ENCODE results near the gene IFNL1.
"Not testable (repeated sequence)": the region's sequence is repeated elsewhere in the genome, so short reads cannot be mapped to it uniquely, and the experiment has no call there.

The IFNL1 gene

GRCh38 chr19:39296055-39296645, at the start of gene IFNL1:
Gene IFNL1 (plus strand): TSS chr19:39296407. CDS start chr19:39296422, 15 bp downstream.
- DNase-seq (ENCODE audit: low spot score) = no peak

DNA sequence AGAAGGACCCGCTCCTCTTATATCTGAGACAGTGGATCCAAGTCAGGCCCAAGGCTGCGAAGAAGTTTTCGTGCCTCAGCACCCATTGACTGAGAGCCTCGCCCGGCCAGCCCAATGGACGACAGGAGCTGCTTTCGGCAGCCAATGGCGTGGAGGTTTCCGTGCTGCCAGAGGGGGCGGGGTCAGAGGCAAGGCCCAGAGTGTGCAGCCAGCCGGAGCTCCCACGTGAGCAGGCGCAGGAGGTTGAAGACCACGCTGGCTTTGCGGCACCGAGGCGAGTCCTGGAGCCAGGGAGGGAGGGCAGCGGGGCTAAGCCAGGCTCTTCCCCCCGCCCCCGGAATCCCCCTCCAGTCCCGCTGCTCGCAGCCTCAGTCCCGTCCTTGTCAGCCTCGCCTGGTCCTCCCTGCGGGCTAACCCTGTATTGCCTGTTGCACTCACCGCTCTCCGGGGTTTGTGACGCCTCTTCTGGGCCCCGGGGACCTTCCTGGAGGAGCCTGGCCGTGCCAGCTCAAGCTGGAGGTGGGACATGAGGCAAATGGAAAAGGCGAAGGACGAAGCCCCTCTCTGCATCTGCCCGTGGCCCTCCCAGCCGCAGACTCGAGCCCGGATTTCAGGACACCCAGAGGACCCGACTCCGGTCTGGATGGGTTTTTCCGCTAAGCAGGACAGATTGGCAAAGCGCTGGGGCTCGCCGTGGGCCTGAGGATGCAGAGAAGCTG, 49.1 kb upstream of the IFNL1 start:
- no peak for DNase-seq (ENCODE audit: low spot score)

GRCh38 chr19:39247701-39248664, 48.2 kb upstream of the IFNL1 start:
- no peak for DNase-seq (ENCODE audit: low spot score)

DNA sequence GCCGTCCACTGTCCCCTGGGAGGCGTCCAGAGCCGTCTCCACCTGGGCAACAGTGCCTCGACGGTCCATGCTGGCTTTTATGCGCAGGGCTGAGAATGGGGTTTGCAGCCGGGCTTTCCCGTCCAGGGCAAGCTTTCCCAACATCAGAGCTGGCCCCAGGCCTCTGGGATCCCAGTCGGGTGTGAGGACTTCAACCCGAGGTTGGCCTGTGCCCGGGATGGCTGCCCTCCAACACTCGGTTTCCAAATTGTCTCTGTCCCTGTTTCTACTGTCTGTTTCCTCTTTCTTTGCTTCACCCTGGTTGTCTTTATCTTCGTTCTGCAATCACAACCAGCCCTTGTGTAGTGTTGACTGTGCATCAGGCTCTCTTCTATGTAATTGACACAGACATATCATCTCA, 47.4 kb upstream of the IFNL1 start, which contains the start of gene IFNL4:
IFNL4 (minus strand) TSS at position 51 of the 400 bp plus-strand sequence.
- no peak for DNase-seq (ENCODE audit: low spot score)

DNA sequence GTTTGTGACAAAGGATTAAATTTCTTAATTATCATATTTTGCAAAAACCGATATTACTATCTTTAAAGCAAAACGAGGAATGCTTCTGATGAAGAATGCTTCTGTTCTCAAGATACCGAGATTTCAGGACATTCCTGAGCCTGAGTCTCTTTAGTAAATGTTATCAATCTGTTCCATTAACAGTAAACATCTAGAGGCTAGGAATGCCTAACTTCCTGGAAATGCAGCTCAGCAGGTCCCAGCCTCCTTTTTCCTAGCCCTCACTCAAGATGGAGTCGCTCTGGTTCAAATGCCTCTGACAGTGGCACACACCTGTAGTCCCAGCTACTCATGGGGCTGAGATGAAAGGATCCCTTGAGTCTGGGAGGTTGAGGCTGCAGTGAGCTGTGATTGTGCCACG, 45.1 kb upstream of the IFNL1 start:
- DNase-seq (ENCODE audit: low spot score) = no peak

DNA sequence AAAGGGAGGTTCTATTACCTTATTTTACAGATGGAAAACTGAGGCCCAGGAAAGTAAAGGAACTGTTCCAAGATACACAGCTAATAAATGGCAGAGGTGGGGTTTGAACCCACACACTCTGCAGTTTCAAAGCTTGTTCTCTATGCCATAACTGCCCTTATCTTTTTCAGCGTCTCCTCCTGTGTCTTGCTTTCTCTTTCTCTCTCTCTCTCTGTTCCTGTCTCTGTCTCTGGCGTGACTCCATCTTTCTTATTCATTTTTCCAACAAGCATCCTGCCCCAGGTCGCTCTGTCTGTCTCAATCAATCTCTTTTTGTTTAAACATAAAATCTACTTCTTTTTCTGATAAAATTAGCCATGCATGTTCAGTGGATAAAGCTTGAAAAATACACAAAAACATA, 44.4 kb upstream of the IFNL1 start:
- no peak for DNase-seq (ENCODE audit: low spot score)

DNA sequence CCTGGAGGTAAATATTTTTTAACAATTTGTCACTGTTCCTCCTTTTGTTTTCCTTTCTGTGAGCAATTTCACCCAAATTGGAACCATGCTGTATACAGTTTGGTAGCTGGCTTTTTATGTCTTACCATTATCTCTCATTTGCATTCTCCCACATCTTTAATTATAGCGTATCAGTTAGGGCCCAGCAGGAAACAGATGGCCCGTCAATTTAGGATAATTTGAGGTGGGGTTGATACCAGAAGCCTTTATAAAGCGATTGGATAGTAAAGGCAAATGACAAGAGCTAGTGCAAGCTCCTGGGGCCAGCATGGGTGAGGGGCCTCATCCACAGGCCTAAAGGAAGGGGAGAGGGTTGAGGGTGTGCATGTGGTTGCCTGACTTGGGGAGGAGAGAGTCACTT, 43.7 kb upstream of the IFNL1 start:
- DNase-seq (ENCODE audit: low spot score) = no peak

DNA sequence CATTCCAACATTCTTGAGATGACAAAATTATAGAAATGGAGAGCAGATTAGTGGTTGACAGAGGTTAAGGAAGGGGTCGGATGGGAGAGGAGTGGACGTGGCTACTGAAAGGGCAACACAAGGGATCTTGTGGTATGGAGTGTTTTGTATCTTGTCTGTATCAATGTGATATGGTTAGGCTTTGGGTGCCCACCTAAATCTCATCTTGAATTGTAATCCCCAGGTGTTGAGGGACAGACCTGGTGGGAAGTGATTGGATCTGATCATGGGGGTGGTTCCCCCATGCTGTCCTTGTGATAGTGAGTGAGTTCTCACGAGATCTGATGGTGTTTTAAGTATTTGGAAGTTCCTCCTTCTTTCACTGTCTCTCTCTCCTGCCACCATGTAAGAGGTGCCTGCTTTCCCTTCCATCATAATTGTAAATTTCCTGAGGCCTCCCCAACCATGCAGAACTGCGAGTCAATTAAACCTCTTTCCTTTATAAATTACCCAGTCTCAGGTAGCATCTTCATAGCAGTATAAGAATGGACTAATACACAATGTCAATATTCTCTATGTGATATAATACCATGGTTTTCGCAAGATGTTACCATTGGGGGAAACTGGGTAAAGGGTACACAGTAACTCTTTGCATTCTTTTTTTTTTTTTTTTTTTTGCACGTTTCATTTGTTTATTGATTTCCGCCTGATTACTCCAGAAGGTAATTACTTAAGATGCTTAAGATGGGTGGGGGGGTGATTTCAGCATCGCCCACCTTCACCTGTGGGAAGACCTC, 42.6 kb upstream of the IFNL1 start:
- DNase-seq (ENCODE audit: low spot score) = no peak

GRCh38 chr19:39254531-39255345, 41.5 kb upstream of the IFNL1 start:
- no peak for DNase-seq (ENCODE audit: low spot score)

GRCh38 chr19:39257227-39257626, 39.0 kb upstream of the IFNL1 start:
- DNase-seq (ENCODE audit: low spot score) = no peak

DNA sequence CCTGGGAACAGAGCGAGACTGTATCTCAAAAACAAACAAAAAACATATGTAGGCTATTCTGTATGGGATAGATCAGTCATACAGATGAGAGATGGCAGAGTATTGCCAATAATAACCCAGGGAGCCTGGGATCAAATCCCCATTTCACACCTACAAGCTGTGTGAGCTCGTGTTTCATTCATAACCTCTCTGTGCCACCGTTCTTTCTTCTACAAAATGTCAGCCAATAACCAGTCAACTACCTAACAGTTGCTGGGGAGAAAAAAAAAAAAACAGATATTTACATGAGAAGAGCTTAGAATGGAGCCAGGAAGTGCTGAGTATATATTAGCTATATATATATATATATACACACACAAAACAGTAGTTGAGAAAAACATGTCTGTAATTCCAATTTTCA, 34.5 kb upstream of the IFNL1 start:
- DNase-seq (ENCODE audit: low spot score) = no peak

GRCh38 chr19:39262496-39262895, 33.7 kb upstream of the IFNL1 start:
- DNase-seq (ENCODE audit: low spot score) = no peak

DNA sequence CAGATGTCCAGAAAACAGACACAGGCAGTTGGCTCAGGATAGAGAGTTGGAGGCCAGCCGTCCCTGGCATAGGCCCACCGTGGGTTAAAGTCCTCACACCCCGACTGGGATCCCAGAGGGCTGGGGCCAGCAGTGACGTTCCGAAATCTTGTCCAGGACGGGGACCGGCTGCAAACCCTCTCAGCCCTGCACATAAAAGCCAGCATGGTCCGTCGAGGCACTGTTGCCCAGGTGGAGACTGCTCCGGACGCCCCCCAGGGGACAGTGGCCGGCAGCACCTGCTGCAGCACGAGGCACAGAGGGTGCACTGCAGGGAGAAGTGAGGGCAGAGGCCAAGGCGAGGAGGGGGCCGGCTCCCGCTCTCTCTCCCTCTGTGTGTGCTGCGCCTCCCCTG, 32.3 kb upstream of the IFNL1 start:
- DNase-seq (ENCODE audit: low spot score) = no peak

DNA sequence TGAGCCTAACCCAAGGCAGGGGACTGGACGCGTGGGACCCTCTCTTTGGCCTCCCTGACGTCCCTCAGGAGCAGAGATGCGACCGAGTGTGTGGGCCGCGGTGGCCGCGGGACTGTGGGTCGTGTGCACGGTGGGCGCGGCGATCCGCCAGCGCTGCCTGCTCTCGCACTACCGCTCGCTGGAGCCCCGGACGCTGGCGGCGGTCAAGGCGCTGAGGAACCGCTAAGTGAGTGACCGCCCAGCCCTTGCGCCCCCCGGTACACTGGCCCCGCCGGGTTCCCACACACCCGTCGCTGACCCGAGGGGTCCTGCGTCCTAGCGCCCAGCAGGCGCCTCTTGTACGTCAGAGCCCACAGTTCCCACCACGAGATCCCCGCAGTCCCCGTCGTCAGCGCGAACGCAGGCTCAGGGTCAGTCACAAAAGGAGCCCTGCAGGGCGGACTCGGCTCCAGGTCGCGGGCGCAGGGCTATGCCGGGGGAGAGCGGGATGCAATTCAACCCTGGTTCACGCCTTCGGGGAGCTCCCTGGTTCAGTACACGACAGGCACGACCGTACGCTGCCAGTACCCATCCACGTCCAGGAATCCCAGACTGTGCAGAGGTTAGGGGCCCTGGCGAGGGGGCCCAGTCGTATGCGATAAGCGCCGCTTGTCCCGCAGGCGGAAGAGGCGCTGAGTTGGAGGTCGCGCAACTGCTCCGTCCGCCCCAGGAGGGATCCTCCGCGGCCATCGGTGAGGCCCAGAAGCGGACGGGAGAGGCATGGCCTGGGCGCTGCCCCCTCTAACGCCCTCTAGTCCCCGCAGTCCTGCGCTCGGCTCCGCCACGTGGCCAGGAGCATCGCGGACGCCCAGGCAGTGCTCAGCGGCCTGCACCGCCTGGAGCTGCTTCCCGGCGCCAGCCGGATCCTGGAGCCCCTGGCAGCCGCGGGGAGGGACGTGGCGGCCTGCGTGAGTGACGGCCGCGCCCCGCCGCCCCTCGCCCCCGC, 31.6 kb upstream of the IFNL1 start:
- no peak for DNase-seq (ENCODE audit: low spot score)

DNA sequence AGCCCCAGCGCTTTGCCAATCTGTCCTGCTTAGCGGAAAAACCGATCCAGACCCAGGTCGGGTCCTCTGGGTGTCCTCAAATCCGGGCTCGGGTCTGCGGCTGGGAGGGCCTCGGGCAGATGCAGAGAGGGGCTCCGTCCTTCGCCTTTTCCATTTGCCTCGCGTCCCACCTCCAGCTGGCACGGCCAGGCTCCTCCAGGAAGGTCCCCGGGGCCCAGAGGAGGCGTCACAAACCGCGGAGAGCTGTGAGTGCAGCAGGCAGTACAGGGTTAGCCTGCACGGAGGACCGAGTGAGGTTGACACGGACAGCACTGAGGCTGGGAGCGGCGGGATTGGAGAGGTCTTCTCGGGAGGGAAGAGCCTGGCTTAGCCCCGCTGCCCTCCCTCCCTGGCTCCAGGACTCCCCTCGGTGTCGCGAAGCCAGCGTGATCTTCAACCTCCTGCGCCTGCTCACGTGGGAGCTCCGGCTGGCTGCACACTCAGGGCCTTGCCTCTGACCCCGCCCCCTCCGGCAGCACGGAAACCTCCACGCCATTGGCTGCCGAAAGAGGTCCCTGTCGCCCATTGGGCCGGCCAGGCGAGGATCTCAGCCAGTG, 30.8 kb upstream of the IFNL1 start:
- DNase-seq (ENCODE audit: low spot score) = no peak

DNA sequence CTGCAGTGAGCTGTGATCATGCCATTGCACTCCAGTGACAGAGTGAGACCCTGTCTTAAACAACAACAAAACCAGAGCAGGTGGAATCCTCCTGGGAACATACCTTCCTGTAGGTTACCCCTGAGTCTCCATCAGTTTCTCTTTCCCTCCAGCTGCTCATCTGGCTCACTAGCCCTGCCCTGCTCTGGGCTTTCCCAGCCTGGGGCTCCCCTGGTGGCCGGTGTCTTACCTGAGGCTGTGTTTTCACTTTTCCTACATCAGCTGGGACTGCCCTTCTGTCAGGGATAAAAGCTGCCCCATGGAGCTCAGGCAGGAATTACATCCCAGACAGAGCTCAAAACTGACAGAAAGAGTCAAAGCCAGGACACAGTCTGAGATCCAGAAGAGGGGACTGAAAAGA, 28.1 kb upstream of the IFNL1 start, which contains the start of gene IFNL2:
IFNL2 (plus strand) TSS at position 312 of the 400 bp plus-strand sequence. CDS start 173 bp downstream, outside the sequence.
- DNase-seq (ENCODE audit: low spot score) = not testable (repeated sequence)

- not testable (repeated sequence) for DNase-seq (ENCODE audit: low spot score)
Measured at GRCh38 chr19:39268531-39269223, 27.5 kb upstream of the IFNL1 start.

DNA sequence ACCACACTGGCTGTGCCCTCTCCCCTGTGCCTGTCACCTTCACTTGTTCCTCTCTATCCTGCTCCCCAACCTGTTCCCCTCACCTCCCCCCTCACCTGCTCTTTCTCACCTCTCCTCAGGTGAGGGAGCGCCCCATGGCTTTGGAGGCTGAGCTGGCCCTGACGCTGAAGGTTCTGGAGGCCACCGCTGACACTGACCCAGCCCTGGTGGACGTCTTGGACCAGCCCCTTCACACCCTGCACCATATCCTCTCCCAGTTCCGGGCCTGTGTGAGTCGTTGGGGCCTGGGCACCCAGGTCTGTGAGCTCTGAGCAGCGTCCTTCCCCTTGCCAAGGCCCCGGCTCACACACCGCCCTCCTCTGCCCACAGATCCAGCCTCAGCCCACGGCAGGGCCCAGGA, 26.8 kb upstream of the IFNL1 start:
- DNase-seq (ENCODE audit: low spot score) = not testable (repeated sequence)

Data from COLO829 (cell line).